ENCODE results near the gene BMERB1.

- TF ChIP-seq POLR2AphosphoS5 (IDR thresholded peaks at IDR 0.05; ENCODE audit: low read depth), result no peak
- no peak for TF ChIP-seq CTCF (conservative IDR thresholded peaks at IDR 0.05; ENCODE audit: low read depth in 2 of 2)
- no peak for TF ChIP-seq EZH2 (IDR thresholded peaks at IDR 0.05; ENCODE audit: low read depth, unreplicated experiment)
- TF ChIP-seq ZNF331 (CRISPR knock-in tag; IDR thresholded peaks at IDR 0.05; ENCODE audit: low read depth), result no peak
- no peak for TF ChIP-seq CREB1 (CRISPR knock-in tag; IDR thresholded peaks at IDR 0.05; ENCODE audit: low read depth)
- TF ChIP-seq EZH2phosphoT487 (IDR thresholded peaks at IDR 0.05; ENCODE audit: unreplicated experiment), result no peak
- TF ChIP-seq REST (IDR thresholded peaks at IDR 0.05; ENCODE audit: unreplicated experiment), result no peak
- TF ChIP-seq JUNB (IDR thresholded peaks at IDR 0.05; ENCODE audit: unreplicated experiment), result no peak
- TF ChIP-seq ZNF114 (CRISPR knock-in tag; IDR thresholded peaks at IDR 0.05), result no peak
- no peak for TF ChIP-seq NANOG (IDR thresholded peaks at IDR 0.05; ENCODE audit: borderline replicate concordance)
- TF ChIP-seq ETS1 (IDR thresholded peaks at IDR 0.05), result no peak
- TF ChIP-seq STAT1 (IDR thresholded peaks at IDR 0.05; ENCODE audit: unreplicated experiment), result no peak
- no peak for TF ChIP-seq ZNF462 (CRISPR knock-in tag; IDR thresholded peaks at IDR 0.05)
Measured at GRCh38 chr16:15464401-15465186, 30.2 kb downstream of the BMERB1 start.
